Endothelial cell of umbilical vein (primary cell): ENCODE data around the gene CARNS1. TPM values are rescaled to one million over a fixed set of nuclear protein-coding genes. Genes with fewer than 3 reads are reported as not detected.
A peak's percentile ranks its signal among the peaks of the same experiment; 100 is the strongest.

Source experiments
- BruUV-seq: library from RNA; stranded (reverse); fragments of 400-500 nt; replicated peaks from 2 replicates; lab custom pipeline; 2021; lab: Mats Ljungman, UMichigan
- CTCF ChIA-PET: fragments of 300-600, 350-600 bp; sonication (Branson Sonifier 250); formaldehyde crosslinking; loops from one replicate; lab custom pipeline; 2021; ENCODE audit warnings: antibody characterized with exemption, inconsistent platforms; lab: Charles Lee
- POLR2A ChIA-PET: fragments of 300-600, 350-600 bp; sonication (Branson Sonifier 250); formaldehyde crosslinking; loops from one replicate; lab custom pipeline; 2021; ENCODE audit warnings: antibody characterized with exemption, inconsistent platforms; lab: Charles Lee
- DNase-seq: peaks from one replicate; pipeline ENCODE4 v3.0.0-alpha.2; 2011; ENCODE audit warnings: low read depth, low spot score
- FAIRE-seq: peaks from 2 replicates; lab custom pipeline; 2011; peaks lifted over from hg19 to GRCh38; lab: Jason Lieb, UNC
- H2AFZ ChIP-seq: 2 replicates; pipeline ENCODE4 v1.6.0; 2012; ENCODE audit warnings: low read depth, low read length, control low read depth, inconsistent platforms
- H3K27ac ChIP-seq: 2 replicates; pipeline ENCODE4 v1.5.1; 2011; ENCODE audit warnings: low read depth, mild to moderate bottlenecking, control low read depth, low read length, moderate library complexity; ENCODE audit not compliant: insufficient read depth
- H3K27me3 ChIP-seq, 2 experiments: 2 replicates each; pipeline versions ENCODE4 v1.6.0 to v1.6.1; 2011; ENCODE audit warnings: low read length in 2 of 2, mixed read lengths in 1 of 2; ENCODE audit not compliant: control insufficient read depth in 2 of 2, insufficient read depth in 2 of 2
- H3K36me3 ChIP-seq, 2 experiments: 2 replicates in 1 of 2; 3 replicates in 1 of 2; pipeline ENCODE4 v1.5.1; 2011; ENCODE audit warnings: low read length in 2 of 2, mild to moderate bottlenecking in 1 of 2, moderate library complexity in 1 of 2; ENCODE audit not compliant: control insufficient read depth in 2 of 2, insufficient read depth in 2 of 2; ENCODE audit errors: extremely low read depth in 1 of 2
- H3K4me1 ChIP-seq: 3 replicates; pipeline ENCODE4 v1.5.1; 2011; ENCODE audit warnings: mild to moderate bottlenecking, low read length; ENCODE audit not compliant: control insufficient read depth, insufficient read depth; ENCODE audit errors: extremely low read depth
- H3K4me2 ChIP-seq: 2 replicates; pipeline ENCODE4 v1.6.1; 2011; ENCODE audit warnings: low read length, control low read depth, mixed read lengths; ENCODE audit not compliant: insufficient read depth
- H3K4me3 ChIP-seq, 3 experiments: fragments of 200-600 bp in 1 of 3; sonication (generic), shearing (Covaris generic) in 1 of 3; replicated peaks in 1 of 3; 2 replicates each; pipeline ENCODE4 v1.5.1; 2011 to 2016; ENCODE audit warnings: control low read depth in 3 of 3, low read length in 3 of 3, mild to moderate bottlenecking in 2 of 3, inconsistent platforms in 1 of 3, low read depth in 1 of 3, moderate library complexity in 1 of 3; ENCODE audit not compliant: insufficient read depth in 1 of 3
- H3K79me2 ChIP-seq: 2 replicates; pipeline ENCODE4 v1.6.0; 2012; ENCODE audit warnings: low read length, inconsistent platforms; ENCODE audit not compliant: control insufficient read depth, insufficient read depth
- H3K9ac ChIP-seq: replicated peaks from 2 replicates; pipeline ENCODE3; 2011; ENCODE audit warnings: low read length, control low read depth; ENCODE audit not compliant: insufficient read depth; ENCODE audit errors: extremely low read depth
- H3K9me1 ChIP-seq: replicated peaks from 3 replicates; pipeline ENCODE4 v1.6.0; 2011; ENCODE audit warnings: mild to moderate bottlenecking, low read length; ENCODE audit not compliant: control insufficient read depth, insufficient read depth; ENCODE audit errors: extremely low read depth
- H3K9me3 ChIP-seq: replicated peaks from 2 replicates; pipeline ENCODE4 v1.5.1; 2012; ENCODE audit warnings: low read length, inconsistent platforms; ENCODE audit not compliant: control insufficient read depth, insufficient read depth
- H4K20me1 ChIP-seq: replicated peaks from 2 replicates; pipeline ENCODE3; 2011; ENCODE audit warnings: mild to moderate bottlenecking, low read length; ENCODE audit not compliant: control insufficient read depth, insufficient read depth; ENCODE audit errors: extremely low read depth
- JUN ChIP-seq: IDR thresholded peaks from 2 replicates; pipeline ENCODE4 v1.6.1; 2011; ENCODE audit warnings: borderline replicate concordance, low read depth; ENCODE audit not compliant: insufficient read length, insufficient read depth
- POLR2A ChIP-seq: IDR thresholded peaks from 2 replicates; pipeline ENCODE4 v1.6.1; 2012; ENCODE audit warnings: low read depth, mild to moderate bottlenecking, control low read depth, low read length
- POLR2AphosphoS5 ChIP-seq: IDR thresholded peaks from 2 replicates; pipeline ENCODE4 v1.6.1; 2012; ENCODE audit warnings: low read depth, mild to moderate bottlenecking, control low read depth, low read length, moderate library complexity; ENCODE audit not compliant: insufficient read depth
- dilution Hi-C: fragments of 300-500 bp; cut with MboI; formaldehyde crosslinking; loops from one replicate; pipeline ENCODE4 v1.15.0; 2019; ENCODE audit warnings: low sequenced_read_pairs; ENCODE audit not compliant: extremely low pct_ligation_motif_present
- intact Hi-C: fragments of 100-400 bp; cut with micrococcal nuclease; formaldehyde crosslinking; loops from one replicate; pipeline ENCODE4 v1.10.0; 2022
- polyA plus RNA-seq, 4 experiments: library from polyadenylated mRNA; depleted of rRNA in 3 of 4; stranded (reverse) in 3 of 4; unstranded in 1 of 4; fragments of >200 nt; gene quantifications; 2 replicates each; pipeline versions ENCODE4 v1.2.1 to v1.2.3, GENCODE V29; 2011 to 2012; ENCODE audit warnings: missing spikeins in 1 of 4
- total RNA-seq: library from RNA; stranded (reverse); gene quantifications from 2 replicates; pipeline ENCODE4 v1.2.3, GENCODE V29; 2021
- TF ChIP-seq, protein P1 (sequence below): IDR thresholded peaks from 2 replicates; pipeline ENCODE4 v1.6.1; 2011; ENCODE audit not compliant: insufficient read depth, insufficient read length
- TF ChIP-seq, protein P2 (sequence below), 2 donors: IDR thresholded peaks; 1 replicate in 1 of 2; 2 replicates in 1 of 2; pipeline ENCODE4 v1.5.1; 2011; ENCODE audit warnings: low read length in 2 of 2, mild to moderate bottlenecking in 2 of 2, moderate library complexity in 2 of 2, control low read depth in 1 of 2, inconsistent platforms in 1 of 2, low read depth in 1 of 2; ENCODE audit not compliant: insufficient read depth in 1 of 2; ENCODE audit errors: extremely low read depth in 1 of 2

CARNS1 gene
- total and polyA plus RNA-seq, 2 donors (not counting 3 experiments of a cell fraction or from before 2014, with no cell fraction given) = 0.14 to 0.35 TPM

DNA sequence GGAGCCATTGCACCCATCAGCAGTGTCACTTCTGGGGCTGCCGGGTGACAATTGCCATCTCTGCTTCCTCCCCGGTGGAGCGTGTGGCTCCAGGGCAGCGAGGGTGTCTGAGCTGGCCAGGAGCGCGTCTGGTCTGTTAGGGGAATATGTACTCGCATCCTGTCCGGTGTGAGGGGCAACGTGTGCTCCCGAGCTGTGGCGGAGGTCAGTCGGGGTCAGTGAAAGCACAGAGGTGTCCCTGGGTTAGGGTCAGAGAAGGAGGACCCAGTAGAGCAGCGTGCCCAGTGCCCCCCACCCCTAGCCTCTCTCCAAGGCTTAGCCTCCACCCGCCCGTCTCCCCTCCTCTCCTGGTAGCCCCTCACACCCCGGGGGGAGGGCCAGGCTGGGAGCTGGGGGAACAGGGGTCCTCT is 43.6 kb upstream of the CARNS1 start:
- ChIA-PET POLR2A (no interaction called here), CTCF (interaction anchor here (1.1 to 19.7 kb wide), 4 partner anchors 9 to 26 kb away, joined by 5 to 1051 read pairs (median 96); partner anchors contain the start of gene POLD4)
- BruUV-seq = no TSS peak
- Histone ChIP-seq H3K4me1 (peaks cover 38% of the 10 kb centered on the region), H3K4me2 (peak overlapping the region; percentile 19), H3K79me2 (peaks cover 14% of the 10 kb centered on the region), H2AFZ (no peak overlapping the region), H3K27ac (no peak overlapping the region), H3K9me3 (no peaks in the 10 kb centered on the region), H3K36me3 (no peaks in the 10 kb centered on the region), H4K20me1 (no peaks in the 10 kb centered on the region), H3K4me3 (peak overlapping the region in 1 of 3 experiments; percentile 64), H3K9me1 (no peaks in the 10 kb centered on the region), H3K27me3 (peaks cover 0 to 3% of the 10 kb centered on the region in 2 experiments), H3K9ac (no peak overlapping the region)
- no peak for TF ChIP-seq JUN
- DNase-seq = no peak
- intact Hi-C loops (no loop called here), dilution Hi-C loops (no loop called here)
- FAIRE-seq = no peak

DNA sequence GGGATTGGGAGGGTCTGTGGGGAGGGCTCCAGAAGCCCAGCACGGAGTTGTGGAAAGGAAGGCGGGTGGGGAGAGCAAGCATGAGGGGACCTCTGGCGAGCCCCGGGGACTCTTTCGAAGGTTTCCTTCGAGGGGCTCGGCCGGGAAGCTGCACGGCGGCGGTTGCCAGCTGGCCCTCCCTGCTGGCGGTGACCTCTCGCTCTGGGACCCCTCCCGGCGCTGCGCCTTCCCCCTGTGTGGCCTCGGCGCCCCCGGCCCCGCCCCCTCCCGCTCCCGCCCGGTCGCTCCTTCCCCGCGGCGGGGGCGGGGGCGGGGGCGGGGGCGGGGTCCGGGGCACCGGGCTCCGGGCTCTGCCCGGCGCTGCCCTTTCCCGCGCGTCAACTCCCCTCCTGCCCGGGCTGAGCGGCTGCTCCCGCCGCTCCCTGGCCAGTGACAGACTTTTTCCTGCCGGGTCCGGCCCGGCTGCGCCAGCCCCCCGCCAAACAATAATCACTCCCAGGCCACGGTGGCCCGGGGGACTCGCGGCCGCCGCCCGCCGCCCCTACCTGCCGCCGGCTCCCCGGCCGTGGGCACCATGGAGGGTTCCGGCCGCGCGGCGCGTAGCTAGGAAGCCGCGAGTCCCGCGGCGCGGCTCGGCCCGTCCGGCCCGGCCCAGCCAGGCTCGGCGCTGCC is 43.0 kb upstream of the CARNS1 start:
- Histone ChIP-seq H3K36me3 (no peaks in the 10 kb centered on the region), H3K27ac (no peak overlapping the region), H2AFZ (no peak overlapping the region), H3K4me2 (peak overlapping the region; percentile 19), H3K4me3 (peak overlapping the region; percentile 17 to 64 (median 42)), H3K9ac (peak overlapping the region; percentile 67), H3K9me3 (no peaks in the 10 kb centered on the region), H3K27me3 (peaks cover 0 to 3% of the 10 kb centered on the region in 2 experiments), H4K20me1 (no peaks in the 10 kb centered on the region), H3K4me1 (peaks cover 38% of the 10 kb centered on the region), H3K9me1 (no peaks in the 10 kb centered on the region), H3K79me2 (peaks cover 14% of the 10 kb centered on the region)
- TF ChIP-seq POLR2A = peak; percentile 63
- TF ChIP-seq, protein P1, sequence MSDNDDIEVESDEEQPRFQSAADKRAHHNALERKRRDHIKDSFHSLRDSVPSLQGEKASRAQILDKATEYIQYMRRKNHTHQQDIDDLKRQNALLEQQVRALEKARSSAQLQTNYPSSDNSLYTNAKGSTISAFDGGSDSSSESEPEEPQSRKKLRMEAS = no peak
- no peak for TF ChIP-seq POLR2AphosphoS5
- TF ChIP-seq, protein P2, sequence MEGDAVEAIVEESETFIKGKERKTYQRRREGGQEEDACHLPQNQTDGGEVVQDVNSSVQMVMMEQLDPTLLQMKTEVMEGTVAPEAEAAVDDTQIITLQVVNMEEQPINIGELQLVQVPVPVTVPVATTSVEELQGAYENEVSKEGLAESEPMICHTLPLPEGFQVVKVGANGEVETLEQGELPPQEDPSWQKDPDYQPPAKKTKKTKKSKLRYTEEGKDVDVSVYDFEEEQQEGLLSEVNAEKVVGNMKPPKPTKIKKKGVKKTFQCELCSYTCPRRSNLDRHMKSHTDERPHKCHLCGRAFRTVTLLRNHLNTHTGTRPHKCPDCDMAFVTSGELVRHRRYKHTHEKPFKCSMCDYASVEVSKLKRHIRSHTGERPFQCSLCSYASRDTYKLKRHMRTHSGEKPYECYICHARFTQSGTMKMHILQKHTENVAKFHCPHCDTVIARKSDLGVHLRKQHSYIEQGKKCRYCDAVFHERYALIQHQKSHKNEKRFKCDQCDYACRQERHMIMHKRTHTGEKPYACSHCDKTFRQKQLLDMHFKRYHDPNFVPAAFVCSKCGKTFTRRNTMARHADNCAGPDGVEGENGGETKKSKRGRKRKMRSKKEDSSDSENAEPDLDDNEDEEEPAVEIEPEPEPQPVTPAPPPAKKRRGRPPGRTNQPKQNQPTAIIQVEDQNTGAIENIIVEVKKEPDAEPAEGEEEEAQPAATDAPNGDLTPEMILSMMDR (IDR thresholded peaks at IDR 0.05; ENCODE audit: extremely low read depth in 1 of 2, insufficient read depth in 1 of 2, low read depth in 1 of 2, low read length in 2 of 2) = no peak
- ChIA-PET CTCF (interaction anchor here (1.9 to 19.7 kb wide), 4 partner anchors 9 to 27 kb away, joined by 7 to 1051 read pairs (median 96); partner anchors contain the start of gene POLD4), POLR2A (interaction anchor here (0.6 kb wide), 1 partner anchor 9 kb away, joined by 3 read pairs; no protein-coding TSS in a partner anchor)
- no peak for FAIRE-seq
- dilution Hi-C loops (no loop called here), intact Hi-C loops (no loop called here)
- no peak for DNase-seq
- no TSS peak for BruUV-seq
